Measurements from ENCODE around the gene ZNF76. TPM values are rescaled to one million over a fixed set of nuclear protein-coding genes. Genes with fewer than 3 reads are reported as not detected.
"Not testable (repeated sequence)": the region's sequence is repeated elsewhere in the genome, so short reads cannot be mapped to it uniquely, and the experiment has no call there.

The ZNF76 gene
- total RNA-seq, 2 donors from 2014 or later, result 20.3 to 33.8 TPM

DNA sequence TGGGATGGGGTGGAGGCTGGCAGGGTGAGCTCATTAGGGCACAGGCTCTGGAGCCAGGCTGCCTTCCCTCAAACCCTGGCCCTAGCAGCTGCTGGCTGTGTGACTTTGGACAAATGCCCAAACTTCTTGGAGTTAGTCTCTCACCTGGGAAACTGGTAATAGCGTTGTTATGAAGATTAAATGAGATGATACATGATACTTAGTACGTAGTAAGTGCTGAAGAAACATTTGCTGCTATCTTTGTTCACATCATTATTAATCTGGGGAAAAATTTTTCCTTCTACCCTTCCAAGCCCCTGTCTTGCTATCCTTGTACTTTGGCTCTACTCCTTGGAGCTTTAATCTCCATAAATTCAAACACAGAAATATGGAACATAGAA lies 60.5 kb downstream of the ZNF76 start:
- intact Hi-C loops (cut with DNase I), result no loop called here
- Histone ChIP-seq H3K27ac (no peak overlapping the region), H3K36me3 (no peaks in the 10 kb centered on the region), H3K27me3 (no peaks in the 10 kb centered on the region), H3K9ac (ENCODE audit: low read depth in 2 of 2, low read length in 2 of 2) (no peak overlapping the region), H3K9me3 (no peaks in the 10 kb centered on the region), H3K4me1 (no peaks in the 10 kb centered on the region), H3K4me3 (no peak overlapping the region)
- no peak for DNase-seq
- TF ChIP-seq, protein P1, sequence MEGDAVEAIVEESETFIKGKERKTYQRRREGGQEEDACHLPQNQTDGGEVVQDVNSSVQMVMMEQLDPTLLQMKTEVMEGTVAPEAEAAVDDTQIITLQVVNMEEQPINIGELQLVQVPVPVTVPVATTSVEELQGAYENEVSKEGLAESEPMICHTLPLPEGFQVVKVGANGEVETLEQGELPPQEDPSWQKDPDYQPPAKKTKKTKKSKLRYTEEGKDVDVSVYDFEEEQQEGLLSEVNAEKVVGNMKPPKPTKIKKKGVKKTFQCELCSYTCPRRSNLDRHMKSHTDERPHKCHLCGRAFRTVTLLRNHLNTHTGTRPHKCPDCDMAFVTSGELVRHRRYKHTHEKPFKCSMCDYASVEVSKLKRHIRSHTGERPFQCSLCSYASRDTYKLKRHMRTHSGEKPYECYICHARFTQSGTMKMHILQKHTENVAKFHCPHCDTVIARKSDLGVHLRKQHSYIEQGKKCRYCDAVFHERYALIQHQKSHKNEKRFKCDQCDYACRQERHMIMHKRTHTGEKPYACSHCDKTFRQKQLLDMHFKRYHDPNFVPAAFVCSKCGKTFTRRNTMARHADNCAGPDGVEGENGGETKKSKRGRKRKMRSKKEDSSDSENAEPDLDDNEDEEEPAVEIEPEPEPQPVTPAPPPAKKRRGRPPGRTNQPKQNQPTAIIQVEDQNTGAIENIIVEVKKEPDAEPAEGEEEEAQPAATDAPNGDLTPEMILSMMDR (IDR thresholded peaks at IDR 0.05), result no peak

DNA sequence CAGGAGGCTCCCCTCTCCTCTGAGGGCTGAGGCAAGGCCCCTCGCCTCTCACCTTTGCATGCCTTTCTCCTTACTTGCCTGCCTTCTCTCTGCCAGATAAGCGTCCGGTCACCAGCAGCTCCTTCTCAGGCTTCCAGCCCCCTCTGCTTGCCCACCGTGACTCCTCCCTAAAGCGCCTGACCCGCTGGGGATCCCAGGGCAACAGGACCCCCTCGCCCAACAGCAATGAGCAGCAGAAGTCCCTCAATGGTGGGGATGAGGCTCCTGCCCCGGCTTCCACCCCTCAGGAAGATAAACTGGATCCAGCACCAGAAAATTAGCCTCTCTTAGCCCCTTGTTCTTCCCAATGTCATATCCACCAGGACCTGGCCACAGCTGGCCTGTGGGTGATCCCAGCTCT lies 61.6 kb downstream of the ZNF76 start:
- no peak for DNase-seq
- H3K4me1 ChIP-seq, result no peaks in the 10 kb centered on the region
- intact Hi-C loops (cut with DNase I), result no loop called here
- H3K27me3 ChIP-seq, result no peaks in the 10 kb centered on the region
- H3K9ac ChIP-seq (ENCODE audit: low read depth in 2 of 2, low read length in 2 of 2), result no peak overlapping the region
- TF ChIP-seq, protein P1 (IDR thresholded peaks at IDR 0.05), result no peak
- H3K36me3 ChIP-seq, result no peaks in the 10 kb centered on the region
- no peak overlapping the region for H3K4me3 ChIP-seq
- no peak overlapping the region for H3K27ac ChIP-seq
- H3K9me3 ChIP-seq, result no peaks in the 10 kb centered on the region

DNA sequence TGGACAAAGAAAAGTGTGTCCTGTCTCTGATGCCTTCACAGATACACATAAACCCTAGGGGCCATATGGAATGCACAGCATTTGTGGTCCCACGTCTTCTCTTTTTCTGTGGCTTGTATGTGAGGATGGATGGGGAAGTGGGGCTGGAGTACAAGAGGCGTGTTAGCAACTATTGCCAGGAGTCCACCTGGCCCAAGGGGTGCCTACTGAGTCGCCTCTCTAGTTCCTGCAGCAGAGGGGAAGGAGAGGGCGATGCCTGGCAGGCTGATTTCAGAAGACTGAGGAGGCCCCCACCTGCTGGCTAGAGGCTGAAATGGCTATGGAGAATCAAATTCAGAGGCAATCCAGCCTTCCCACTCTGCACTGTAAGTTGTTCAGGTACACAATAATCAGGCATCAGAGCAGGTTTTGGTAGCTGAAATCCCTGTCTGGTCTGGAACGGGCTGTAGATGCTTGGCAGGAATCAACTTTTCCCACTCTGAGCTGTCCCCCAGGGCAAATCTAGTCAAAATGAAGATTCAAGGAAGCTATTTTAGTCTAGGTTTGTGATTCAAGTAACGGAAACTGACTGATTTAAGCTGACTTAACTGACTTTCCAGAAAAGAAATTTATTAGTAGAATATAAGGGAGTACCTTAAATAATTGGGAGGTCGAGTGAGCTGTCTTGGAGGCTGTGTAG lies 68.0 kb downstream of the ZNF76 start:
- H3K4me3 ChIP-seq, result no peak overlapping the region
- no peaks in the 10 kb centered on the region for H3K36me3 ChIP-seq
- H3K4me1 ChIP-seq, result no peaks in the 10 kb centered on the region
- intact Hi-C loops (cut with DNase I), result no loop called here
- DNase-seq, result peak; percentile 70
- no peaks in the 10 kb centered on the region for H3K9me3 ChIP-seq
- no peaks in the 10 kb centered on the region for H3K27me3 ChIP-seq
- H3K27ac ChIP-seq, result no peak overlapping the region
- H3K9ac ChIP-seq (ENCODE audit: low read depth in 2 of 2, low read length in 2 of 2), result no peak overlapping the region
- TF ChIP-seq, protein P1 (IDR thresholded peaks at IDR 0.05), result peak; percentile 45

DNA sequence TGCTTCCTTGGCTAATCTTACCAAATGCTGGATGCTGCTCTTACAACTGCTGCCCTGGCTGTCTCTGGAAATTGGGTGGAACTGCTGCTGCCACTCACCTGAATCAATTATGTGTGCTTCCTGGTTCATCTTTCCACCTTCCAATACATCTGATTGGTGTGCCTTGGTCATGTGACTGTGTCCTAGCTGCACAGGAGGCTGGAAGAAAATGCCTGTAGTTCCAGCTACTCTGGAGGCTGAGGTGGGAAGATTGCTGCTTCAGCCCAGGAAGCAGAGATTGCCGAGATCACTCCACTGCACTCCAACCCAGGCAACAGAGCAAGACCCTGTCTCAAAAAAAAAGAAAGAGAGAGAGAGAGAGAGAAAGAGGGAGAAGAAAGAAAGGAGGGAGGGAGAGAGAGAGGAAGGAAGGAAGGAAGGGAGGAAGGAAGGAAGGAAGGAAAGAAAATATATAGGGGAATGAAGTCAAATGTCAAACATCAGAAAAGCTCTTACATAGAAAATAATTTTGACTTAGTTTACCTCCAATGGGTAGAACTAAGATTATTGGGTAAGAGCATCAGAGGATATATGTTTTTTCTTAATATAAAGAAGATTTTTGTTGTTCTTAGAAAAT lies 68.7 kb downstream of the ZNF76 start:
- H3K36me3 ChIP-seq, result no peaks in the 10 kb centered on the region
- H3K9ac ChIP-seq (ENCODE audit: low read depth in 2 of 2, low read length in 2 of 2), result no peak overlapping the region
- H3K27ac ChIP-seq, result no peak overlapping the region
- H3K27me3 ChIP-seq, result no peaks in the 10 kb centered on the region
- no peaks in the 10 kb centered on the region for H3K4me1 ChIP-seq
- H3K9me3 ChIP-seq, result no peaks in the 10 kb centered on the region
- DNase-seq, result no peak
- TF ChIP-seq, protein P1 (IDR thresholded peaks at IDR 0.05), result no peak
- H3K4me3 ChIP-seq, result no peak overlapping the region
- intact Hi-C loops (cut with DNase I), result no loop called here

DNA sequence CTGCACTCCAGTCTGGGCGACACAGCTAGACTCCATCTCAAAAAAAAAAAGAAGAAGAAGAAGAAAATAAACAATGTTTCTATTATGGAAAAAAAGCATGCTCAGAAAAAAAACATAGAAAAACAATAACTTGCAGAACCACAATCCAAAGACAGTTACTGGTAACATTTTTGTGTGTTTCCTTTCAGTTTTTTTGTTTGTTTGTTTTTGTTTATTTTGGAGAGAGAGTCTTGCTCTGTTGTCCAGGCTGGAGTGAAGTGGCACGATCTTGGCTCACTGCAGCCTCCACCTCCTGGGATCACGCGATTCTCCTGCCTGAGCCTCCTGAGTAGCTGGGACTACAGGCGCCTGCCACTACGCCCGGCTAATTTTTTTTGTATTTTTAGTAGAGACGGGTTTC lies 69.4 kb downstream of the ZNF76 start:
- H3K9me3 ChIP-seq; H3K36me3 ChIP-seq; H3K4me3 ChIP-seq; H3K27ac ChIP-seq; H3K9ac ChIP-seq (ENCODE audit: low read depth in 2 of 2, low read length in 2 of 2); H3K27me3 ChIP-seq; DNase-seq; intact Hi-C loops (cut with DNase I); H3K4me1 ChIP-seq: not testable (repeated sequence)

DNA sequence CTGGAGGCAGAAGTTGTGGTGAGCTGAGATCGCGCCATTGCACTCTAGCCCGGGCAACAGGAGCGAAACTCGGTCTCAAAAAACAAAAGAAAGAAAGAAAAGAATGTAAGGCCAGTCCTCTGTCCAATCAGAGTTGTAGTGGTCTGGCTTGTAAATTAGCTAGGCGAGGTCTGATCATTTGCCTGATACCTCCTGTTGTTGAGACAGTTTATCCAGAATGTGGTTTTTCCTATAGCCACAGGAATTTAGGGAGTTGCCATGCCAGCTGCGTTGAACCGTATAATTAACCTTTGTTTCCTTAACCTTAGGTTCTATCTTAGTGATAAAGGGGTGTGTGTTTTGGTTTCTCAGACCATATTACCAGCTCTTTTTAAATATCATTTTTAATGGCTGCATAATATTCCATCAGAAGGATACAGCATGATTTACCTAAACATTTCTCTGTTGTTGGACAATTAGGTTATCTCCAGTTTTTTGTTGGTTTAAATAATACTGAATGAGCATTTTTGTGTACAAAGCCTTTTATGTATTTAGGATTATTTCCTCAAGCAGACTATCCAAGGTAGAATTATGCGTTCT lies 71.1 kb downstream of the ZNF76 start:
- intact Hi-C loops (cut with DNase I), result no loop called here
- TF ChIP-seq, protein P1 (IDR thresholded peaks at IDR 0.05), result no peak

More for the DNA sequence above, 71.1 kb downstream of the ZNF76 start:
- Histone ChIP-seq H3K9ac (ENCODE audit: low read depth in 2 of 2, low read length in 2 of 2) (no peak overlapping the region), H3K4me3 (no peak overlapping the region), H3K9me3 (no peaks in the 10 kb centered on the region), H3K4me1 (no peaks in the 10 kb centered on the region), H3K27me3 (no peaks in the 10 kb centered on the region), H3K27ac (no peak overlapping the region), H3K36me3 (no peaks in the 10 kb centered on the region)
- no peak for DNase-seq
